Measurements from ENCODE around the gene SOAT2. TPM values are rescaled to one million over a fixed set of nuclear protein-coding genes. Genes with fewer than 3 reads are reported as not detected.

Gene SOAT2
- total and polyA plus RNA-seq, 2 donors (not counting 3 experiments of a cell fraction or from before 2014, with no cell fraction given) = not detected

- Histone ChIP-seq H3K9me3 (replicated peaks; ENCODE audit: control insufficient read depth, insufficient read depth, low read length) (no peaks in the 10 kb centered on the region), H3K4me2 (ENCODE audit: insufficient read depth, low read length) (no peak overlapping the region), H3K27me3 (ENCODE audit: control insufficient read depth in 2 of 2, insufficient read depth in 2 of 2, low read length in 2 of 2) (no peaks in the 10 kb centered on the region), H3K4me3 (replicated peaks in 1 of 3; ENCODE audit: insufficient read depth in 1 of 3, low read depth in 1 of 3, low read length in 3 of 3) (no peak overlapping the region), H3K79me2 (ENCODE audit: control insufficient read depth, insufficient read depth, low read length) (no peaks in the 10 kb centered on the region), H3K4me1 (ENCODE audit: control insufficient read depth, extremely low read depth, insufficient read depth, low read length) (no peaks in the 10 kb centered on the region), H4K20me1 (replicated peaks; ENCODE audit: control insufficient read depth, extremely low read depth, insufficient read depth, low read length) (no peaks in the 10 kb centered on the region), H3K36me3 (ENCODE audit: control insufficient read depth in 2 of 2, extremely low read depth in 1 of 2, insufficient read depth in 2 of 2, low read length in 2 of 2) (no peaks in the 10 kb centered on the region), H2AFZ (ENCODE audit: low read depth, low read length) (no peak overlapping the region), H3K9ac (replicated peaks; ENCODE audit: extremely low read depth, insufficient read depth, low read length) (no peak overlapping the region), H3K27ac (ENCODE audit: insufficient read depth, low read depth, low read length) (no peak overlapping the region), H3K9me1 (replicated peaks; ENCODE audit: control insufficient read depth, extremely low read depth, insufficient read depth, low read length) (no peaks in the 10 kb centered on the region)
- BruUV-seq (replicated peaks) = no TSS peak
- CTCF ChIA-PET = interaction anchor here (1.5 to 10.8 kb wide), 2 partner anchors 27 to 39 kb away, joined by 4 to 463 read pairs; partner anchors contain the start of gene SPRYD3
- dilution Hi-C loops (cut with MboI; ENCODE audit: extremely low pct_ligation_motif_present, low sequenced_read_pairs) = no loop called here
- POLR2A ChIA-PET = no interaction called here
- intact Hi-C loops (cut with micrococcal nuclease) = no loop called here
- TF ChIP-seq FOS (IDR thresholded peaks at IDR 0.05; ENCODE audit: borderline replicate concordance, insufficient read depth, low read length) (no peak), MYC (IDR thresholded peaks at IDR 0.05; ENCODE audit: low read depth, low read length) (no peak), JUN (IDR thresholded peaks at IDR 0.05; ENCODE audit: borderline replicate concordance, insufficient read depth, insufficient read length, low read depth) (no peak), POLR2A (IDR thresholded peaks at IDR 0.05; ENCODE audit: low read depth, low read length) (no peak), POLR2AphosphoS5 (IDR thresholded peaks at IDR 0.05; ENCODE audit: insufficient read depth, low read depth, low read length) (no peak), EZH2 (IDR thresholded peaks at IDR 0.05; ENCODE audit: borderline replicate concordance, low read depth, low read length, severe bottlenecking) (no peak), GATA2 (IDR thresholded peaks at IDR 0.05; ENCODE audit: insufficient read depth, insufficient read length, low read depth, low read length) (no peak)
- TF ChIP-seq, protein P1, sequence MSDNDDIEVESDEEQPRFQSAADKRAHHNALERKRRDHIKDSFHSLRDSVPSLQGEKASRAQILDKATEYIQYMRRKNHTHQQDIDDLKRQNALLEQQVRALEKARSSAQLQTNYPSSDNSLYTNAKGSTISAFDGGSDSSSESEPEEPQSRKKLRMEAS (IDR thresholded peaks at IDR 0.05; ENCODE audit: insufficient read depth, insufficient read length) = no peak
- DNase-seq (ENCODE audit: low read depth, low spot score) = no peak
- FAIRE-seq = no peak
Measured at GRCh38 chr12:53105712-53106439, 2.6 kb downstream of the SOAT2 start.

Measured in endothelial cell of umbilical vein (primary cell).